ENCODE measurements around the gene DYSF. TPM values are rescaled to one million over a fixed set of nuclear protein-coding genes. Genes with fewer than 3 reads are reported as not detected.
A peak's percentile ranks its signal among the peaks of the same experiment; 100 is the strongest.

Gene DYSF
- total RNA-seq, 4 donors from 2014 or later: 10.3 to 14.9 (median 14.4) TPM

GRCh38 chr2:71472019-71472418, 18.7 kb downstream of the DYSF start:
- no peaks in the 10 kb centered on the region for H3K27me3 ChIP-seq
- 65 to 66% methylated on average over 2 of the region's 2 CpGs for WGBS, 2 donors
- intact Hi-C loops (cut with DNase I): no loop called here
- no peaks in the 10 kb centered on the region for H3K9me3 ChIP-seq
- H3K27ac ChIP-seq: no peak overlapping the region
- no peak for DNase-seq
- peaks cover 0 to 3% of the 10 kb centered on the region in 2 donors for H3K4me1 ChIP-seq
- no peaks in the 10 kb centered on the region for H3K36me3 ChIP-seq
- H3K4me3 ChIP-seq (replicated peaks in 1 of 3): no peak overlapping the region
- TF ChIP-seq CTCF (IDR thresholded peaks at IDR 0.05) (no peak), POLR2A (IDR thresholded peaks at IDR 0.05) (no peak)

- Histone ChIP-seq H3K4me3 (replicated peaks in 1 of 3) (no peak overlapping the region), H3K9me3 (no peaks in the 10 kb centered on the region), H3K4me1 (no peaks in the 10 kb centered on the region), H3K36me3 (no peaks in the 10 kb centered on the region), H3K27ac (no peak overlapping the region), H3K27me3 (no peaks in the 10 kb centered on the region)
- DNase-seq: no peak
- TF ChIP-seq POLR2A (IDR thresholded peaks at IDR 0.05): no peak
- WGBS, 2 donors: 95% methylated on average over 9 of the region's 9 CpGs
- intact Hi-C loops (cut with DNase I): no loop called here
Measured at GRCh38 chr2:71473346-71474031, 20.1 kb downstream of the DYSF start.

GRCh38 chr2:71474116-71474743, 20.9 kb downstream of the DYSF start:
- TF ChIP-seq POLR2A (IDR thresholded peaks at IDR 0.05) (no peak), CTCF (IDR thresholded peaks at IDR 0.05) (no peak)
- intact Hi-C loops (cut with DNase I): no loop called here
- Histone ChIP-seq H3K27ac (peak overlapping the region in 1 of 3 donors; percentile 41), H3K4me3 (replicated peaks in 1 of 3) (no peak overlapping the region), H3K36me3 (no peaks in the 10 kb centered on the region), H3K9me3 (no peaks in the 10 kb centered on the region), H3K4me1 (no peaks in the 10 kb centered on the region), H3K27me3 (no peaks in the 10 kb centered on the region)
- WGBS, 2 donors: 88% methylated on average over 5 of the region's 5 CpGs
- no peak for DNase-seq

DNA sequence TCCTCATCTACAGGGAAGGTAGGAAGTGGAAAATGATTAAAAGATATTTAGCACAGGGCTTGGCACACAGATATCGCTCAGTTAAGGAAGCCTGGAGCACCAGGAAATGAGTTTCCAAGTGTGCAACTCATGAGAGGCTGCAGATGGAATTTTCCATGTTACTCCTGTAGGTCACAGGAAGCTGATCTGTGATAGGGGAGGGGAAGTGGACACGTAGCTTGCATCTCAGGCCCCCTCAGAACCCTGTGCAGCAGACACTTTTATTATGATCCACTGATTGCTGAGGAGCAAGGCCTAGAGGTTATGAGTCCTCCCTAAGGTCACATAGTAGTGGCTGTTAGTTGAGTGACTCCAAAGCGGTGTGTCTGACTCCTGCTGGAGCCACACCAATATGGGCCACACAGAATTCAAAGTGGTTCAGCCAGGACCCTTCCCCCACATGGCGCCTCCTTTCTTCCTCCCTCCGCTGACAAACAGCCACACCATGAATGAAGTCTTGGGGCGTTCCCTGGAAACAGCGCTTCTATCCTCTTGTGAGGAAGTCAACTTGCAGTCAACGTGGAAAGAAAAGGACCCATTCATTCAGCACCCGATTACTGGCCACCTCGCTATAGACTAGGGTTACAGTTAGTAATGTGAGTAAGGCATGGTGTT, 21.5 kb downstream of the DYSF start:
- no peaks in the 10 kb centered on the region for H3K27me3 ChIP-seq
- 77 to 80% methylated on average over 8 to 10 of the region's 10 CpGs for WGBS, 2 donors
- H3K4me3 ChIP-seq (replicated peaks in 1 of 3): no peak overlapping the region
- H3K9me3 ChIP-seq: no peaks in the 10 kb centered on the region
- H3K36me3 ChIP-seq: no peaks in the 10 kb centered on the region
- no peaks in the 10 kb centered on the region for H3K4me1 ChIP-seq
- H3K27ac ChIP-seq: peak overlapping the region in 1 of 3 donors; percentile 41
- DNase-seq: no peak
- TF ChIP-seq POLR2A (IDR thresholded peaks at IDR 0.05): no peak
- no peak for TF ChIP-seq CTCF (IDR thresholded peaks at IDR 0.05)
- intact Hi-C loops (cut with DNase I): no loop called here

GRCh38 chr2:71476495-71476894, 23.1 kb downstream of the DYSF start:
- Histone ChIP-seq H3K27me3 (no peaks in the 10 kb centered on the region), H3K27ac (no peak overlapping the region), H3K4me1 (no peaks in the 10 kb centered on the region), H3K36me3 (no peaks in the 10 kb centered on the region), H3K4me3 (replicated peaks in 1 of 3) (no peak overlapping the region), H3K9me3 (no peaks in the 10 kb centered on the region)
- TF ChIP-seq CTCF (IDR thresholded peaks at IDR 0.05): no peak
- TF ChIP-seq POLR2A (IDR thresholded peaks at IDR 0.05): no peak
- DNase-seq: no peak
- WGBS, 2 donors: 46 to 65% methylated on average over 1 of the region's 1 CpG
- intact Hi-C loops (cut with DNase I): no loop called here
